ENCODE data around the gene SMYD4.
"Not testable (repeated sequence)": the region's sequence is repeated elsewhere in the genome, so short reads cannot be mapped to it uniquely, and the experiment has no call there.

SMYD4 gene

GRCh38 chr17:1779571-1780131 is 50.1 kb downstream of the SMYD4 start:
- DNase-seq = no peak

- no peak for DNase-seq
Measured at GRCh38 chr17:1776857-1777256, 52.8 kb downstream of the SMYD4 start.

DNA sequence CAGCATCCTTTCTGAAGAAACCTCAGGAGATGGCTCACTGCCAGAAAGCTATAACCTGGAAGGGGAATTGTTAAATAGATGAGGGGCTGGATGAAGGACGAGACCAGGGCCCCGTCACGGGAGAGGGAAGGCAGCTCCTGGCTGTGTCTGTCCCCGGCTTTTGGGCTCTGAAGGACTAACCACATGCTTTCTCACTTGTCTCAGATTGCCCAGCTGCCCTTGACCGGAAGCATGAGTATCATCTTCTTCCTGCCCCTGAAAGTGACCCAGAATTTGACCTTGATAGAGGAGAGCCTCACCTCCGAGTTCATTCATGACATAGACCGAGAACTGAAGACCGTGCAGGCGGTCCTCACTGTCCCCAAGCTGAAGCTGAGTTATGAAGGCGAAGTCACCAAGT is 53.4 kb downstream of the SMYD4 start:
- no peak for DNase-seq

GRCh38 chr17:1774390-1775176 is 55.1 kb downstream of the SMYD4 start:
- DNase-seq = no peak

- no peak for DNase-seq
Measured at GRCh38 chr17:1773696-1774181, 56.0 kb downstream of the SMYD4 start.

- DNase-seq = not testable (repeated sequence)
Measured at GRCh38 chr17:1773000-1773695, 56.6 kb downstream of the SMYD4 start.

DNA sequence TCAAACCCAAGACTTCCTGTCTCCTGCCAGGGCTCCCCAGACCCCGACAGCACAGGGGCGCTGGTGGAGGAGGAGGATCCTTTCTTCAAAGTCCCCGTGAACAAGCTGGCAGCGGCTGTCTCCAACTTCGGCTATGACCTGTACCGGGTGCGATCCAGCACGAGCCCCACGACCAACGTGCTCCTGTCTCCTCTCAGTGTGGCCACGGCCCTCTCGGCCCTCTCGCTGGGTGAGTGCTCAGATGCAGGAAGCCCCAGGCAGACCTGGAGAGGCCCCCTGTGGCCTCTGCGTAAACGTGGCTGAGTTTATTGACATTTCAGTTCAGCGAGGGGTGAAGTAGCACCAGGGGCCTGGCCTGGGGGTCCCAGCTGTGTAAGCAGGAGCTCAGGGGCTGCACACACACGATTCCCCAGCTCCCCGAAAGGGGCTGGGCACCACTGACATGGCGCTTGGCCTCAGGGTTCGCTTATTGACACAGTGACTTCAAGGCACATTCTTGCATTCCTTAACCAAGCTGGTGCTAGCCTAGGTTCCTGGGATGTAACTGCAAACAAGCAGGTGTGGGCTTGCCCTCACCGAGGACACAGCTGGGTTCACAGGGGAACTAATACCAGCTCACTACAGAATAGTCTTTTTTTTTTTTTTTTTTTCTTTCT is 59.8 kb downstream of the SMYD4 start:
- DNase-seq = peak in 1 of 6 experiments; percentile 24

DNA sequence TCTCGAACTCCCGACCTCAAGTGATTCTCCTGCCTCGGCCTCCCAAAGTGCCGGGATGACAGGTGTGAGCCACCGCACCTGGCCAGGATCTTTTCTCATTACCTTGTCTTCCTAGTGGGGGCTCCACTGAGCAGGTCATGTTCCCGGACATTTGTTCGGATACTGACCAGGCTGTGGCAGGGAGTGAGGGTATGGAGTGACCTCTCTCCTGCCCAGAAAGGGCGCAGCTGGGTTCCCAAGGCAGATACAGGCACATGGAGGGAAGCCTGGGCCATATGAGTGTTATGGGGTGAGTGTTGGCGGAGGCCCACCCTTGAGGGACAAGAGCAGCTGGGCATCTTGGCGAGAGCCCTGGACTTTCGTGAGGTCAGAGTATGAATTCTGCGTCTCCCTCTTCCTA is 62.3 kb downstream of the SMYD4 start:
- DNase-seq = no peak

DNA sequence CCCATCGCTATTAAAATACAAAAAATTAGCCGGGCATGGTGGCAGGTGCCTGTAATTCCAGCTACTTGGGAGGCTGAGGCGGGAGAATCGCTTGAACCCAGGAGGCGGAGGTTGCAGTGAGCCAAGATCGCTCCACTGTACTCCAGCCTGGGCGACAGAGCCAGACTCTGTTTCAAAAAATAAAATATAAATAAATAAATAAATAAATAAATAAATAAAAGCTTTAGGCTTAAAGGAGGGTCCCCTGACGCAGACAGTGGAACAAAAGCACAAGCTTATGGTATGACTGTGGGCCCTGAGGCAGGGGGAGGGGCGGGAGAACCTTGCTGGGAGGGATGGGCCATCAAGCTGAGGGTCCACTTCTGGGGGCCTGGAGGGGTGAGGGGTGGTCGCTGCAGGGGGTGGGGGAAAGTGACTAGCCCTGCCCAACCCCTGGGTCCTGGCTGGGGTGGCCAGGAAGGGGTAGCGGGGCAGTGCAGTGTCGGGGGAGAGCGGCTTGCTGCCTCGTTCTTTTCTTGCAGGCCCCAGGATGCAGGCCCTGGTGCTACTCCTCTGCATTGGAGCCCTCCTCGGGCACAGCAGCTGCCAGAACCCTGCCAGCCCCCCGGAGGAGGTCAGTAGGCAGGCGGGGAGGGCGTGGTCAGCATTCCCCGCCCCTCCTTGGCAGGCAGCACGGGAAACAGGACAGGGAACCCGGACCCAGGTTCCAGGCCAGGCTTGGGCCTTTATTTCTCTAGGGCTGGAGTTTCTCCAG is 63.1 kb downstream of the SMYD4 start:
- no peak for DNase-seq

DNA sequence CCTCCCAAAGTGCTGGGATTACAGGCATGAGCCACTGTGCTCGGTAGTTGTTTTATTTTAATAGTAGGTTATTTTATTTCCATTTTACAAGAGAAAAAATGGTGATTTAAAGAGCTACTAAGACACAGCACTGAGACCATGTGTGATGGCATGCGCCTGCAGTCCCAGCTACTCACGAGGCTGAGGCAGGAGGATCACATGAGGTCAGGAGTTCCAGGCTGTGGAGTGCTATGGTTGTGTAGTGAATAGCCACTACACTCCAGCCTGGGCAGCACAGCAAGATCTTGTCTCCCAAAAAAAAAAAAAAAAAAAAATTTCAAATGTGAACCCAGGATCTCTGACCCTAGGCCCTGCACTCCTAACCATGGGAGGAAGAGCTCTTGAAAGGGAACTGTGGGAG is 64.1 kb downstream of the SMYD4 start:
- no peak for DNase-seq

DNA sequence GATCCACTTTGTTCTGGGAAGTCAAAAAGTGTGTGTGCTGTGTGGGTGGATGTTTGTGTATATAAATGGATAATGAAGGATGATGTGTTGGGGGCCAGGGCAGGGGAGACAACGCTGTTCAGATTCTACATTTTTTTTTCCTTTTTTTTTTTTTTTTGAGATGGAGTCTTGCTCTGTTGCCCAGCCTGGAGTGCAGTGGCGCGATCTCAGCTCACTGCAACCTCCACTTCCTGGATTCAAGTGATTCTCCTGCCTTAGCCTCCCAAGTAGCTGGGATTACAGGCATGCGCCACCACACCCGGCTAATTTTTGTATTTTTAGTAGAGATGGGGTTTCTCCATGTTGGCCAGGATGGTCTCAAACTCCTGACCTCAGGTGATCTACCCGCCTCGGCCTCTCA is 65.0 kb downstream of the SMYD4 start:
- not testable (repeated sequence) for DNase-seq

DNA sequence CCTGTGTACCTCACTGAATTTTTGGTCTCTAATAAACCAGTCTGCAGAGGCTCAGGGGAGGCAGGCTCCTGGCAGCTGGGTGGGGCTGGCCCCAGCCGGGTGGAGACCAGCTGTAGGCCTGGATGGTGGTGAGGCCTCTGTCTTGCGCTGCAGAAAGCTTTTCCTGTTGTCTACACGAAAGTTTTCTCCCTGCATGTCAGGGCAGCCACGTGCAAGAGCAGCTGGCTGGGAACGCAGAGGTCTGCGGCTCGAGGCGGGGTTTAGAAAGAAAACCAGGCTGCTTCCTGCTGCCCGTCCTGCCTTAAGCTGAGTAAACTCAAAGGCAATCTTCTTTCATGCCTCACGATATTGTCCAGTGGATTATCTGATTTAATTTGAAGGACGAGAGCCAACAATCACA is 65.4 kb downstream of the SMYD4 start:
- DNase-seq = peak; percentile 11 to 81 (median 58)

DNA sequence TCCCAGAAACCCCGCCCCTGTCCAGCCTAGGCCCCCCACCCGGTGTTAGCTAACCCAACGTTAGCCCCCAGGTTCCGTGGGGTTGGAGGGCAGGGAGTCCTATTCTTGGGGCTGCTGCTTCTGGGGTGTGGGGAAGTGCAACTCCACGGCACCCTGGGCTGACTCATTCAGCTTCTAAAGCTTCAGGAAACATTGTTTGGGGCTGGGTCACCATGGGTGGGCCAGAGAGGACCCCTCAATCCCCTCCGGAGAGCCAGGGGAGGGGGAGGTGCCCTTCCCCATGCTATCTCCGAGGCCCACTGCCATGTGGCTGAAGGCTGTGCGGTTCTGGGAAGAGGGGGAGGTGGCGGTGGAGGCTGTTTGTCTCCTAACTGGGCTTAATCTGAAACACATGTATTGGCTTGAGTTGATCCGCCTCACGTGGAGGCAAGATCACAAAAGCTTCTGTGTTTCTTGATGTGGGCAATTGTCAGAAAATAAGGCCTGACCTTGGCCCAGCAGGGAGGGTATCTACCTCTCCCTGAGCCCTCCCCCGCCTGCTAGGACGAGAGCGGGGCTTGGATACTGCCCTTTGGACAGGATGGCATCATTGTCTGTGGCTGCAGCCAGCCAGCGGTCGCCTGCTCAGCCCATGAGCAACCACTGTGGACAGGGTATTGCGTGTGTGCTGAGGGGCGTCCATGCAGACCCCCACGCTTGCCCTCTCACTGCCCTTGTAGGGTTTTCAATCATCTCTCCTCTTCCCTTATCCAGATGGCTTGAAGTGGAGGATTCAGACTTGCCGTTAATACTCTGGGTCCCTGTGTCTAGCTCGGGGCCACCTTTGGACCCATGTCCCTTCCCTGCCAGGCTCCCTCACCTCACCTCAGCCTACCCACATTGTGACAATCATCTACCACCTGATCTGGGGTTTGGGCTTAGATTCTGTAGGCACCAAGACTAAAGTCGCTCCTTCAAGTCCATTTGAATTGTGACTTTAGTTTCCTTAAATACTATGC is 66.5 kb downstream of the SMYD4 start:
- peak in 1 of 6 experiments; percentile 18 for DNase-seq

DNA sequence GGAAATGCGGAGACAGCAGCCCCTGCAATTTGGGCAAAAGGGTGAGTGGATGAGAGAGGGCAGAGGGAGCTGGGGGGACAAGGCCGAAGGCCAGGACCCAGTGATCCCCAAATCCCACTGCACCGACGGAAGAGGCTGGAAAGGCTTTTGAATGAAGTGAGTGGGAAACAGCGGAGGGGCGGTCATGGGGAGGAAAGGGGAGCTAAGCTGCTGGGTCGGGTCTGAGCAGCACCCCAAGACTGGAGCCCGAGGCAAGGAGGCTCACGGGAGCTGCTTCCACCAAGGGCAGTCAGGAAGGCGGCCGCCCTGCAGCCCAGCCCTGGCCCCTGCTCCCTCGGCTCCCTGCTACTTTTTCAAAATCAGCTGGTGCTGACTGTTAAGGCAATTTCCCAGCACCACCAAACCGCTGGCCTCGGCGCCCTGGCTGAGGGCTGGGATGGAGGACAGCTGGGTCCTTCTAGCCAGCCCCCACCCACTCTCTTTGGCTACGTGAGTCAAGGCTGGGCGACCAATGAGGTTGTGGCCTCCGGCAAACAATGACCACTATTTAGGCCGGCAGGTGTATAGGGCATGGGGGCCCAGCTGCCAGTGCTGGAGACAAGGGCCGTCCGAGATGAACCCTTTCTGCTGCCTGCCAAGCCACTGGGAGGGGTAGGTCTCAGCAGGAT is 67.3 kb downstream of the SMYD4 start:
- DNase-seq = no peak

GRCh38 chr17:1759529-1759928 is 70.2 kb downstream of the SMYD4 start:
- DNase-seq = no peak

- DNase-seq = no peak
Measured at GRCh38 chr17:1758807-1759206, 70.9 kb downstream of the SMYD4 start.

DNA sequence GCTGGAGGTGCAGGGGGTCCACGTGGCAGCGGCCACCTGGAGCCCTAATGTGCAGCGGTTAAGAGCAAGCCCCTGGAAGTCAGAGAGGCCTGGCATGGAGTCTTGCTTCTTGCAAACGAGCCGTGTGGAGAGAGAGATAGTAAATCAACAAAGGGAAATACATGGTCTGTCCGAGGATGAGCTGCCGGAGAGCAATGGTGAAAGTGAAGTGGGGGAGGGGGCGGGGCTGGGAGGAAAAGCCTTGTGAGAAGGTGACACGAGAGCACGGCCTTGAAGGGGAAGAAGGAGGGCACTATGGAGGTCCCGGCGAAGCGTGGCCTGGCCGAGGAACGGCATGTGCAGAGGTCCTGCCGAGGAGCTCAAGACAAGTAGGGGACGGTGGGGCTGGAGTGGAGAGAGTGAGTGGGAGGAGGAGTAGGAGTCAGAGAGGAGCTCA is 73.9 kb downstream of the SMYD4 start:
- no peak for DNase-seq

DNA sequence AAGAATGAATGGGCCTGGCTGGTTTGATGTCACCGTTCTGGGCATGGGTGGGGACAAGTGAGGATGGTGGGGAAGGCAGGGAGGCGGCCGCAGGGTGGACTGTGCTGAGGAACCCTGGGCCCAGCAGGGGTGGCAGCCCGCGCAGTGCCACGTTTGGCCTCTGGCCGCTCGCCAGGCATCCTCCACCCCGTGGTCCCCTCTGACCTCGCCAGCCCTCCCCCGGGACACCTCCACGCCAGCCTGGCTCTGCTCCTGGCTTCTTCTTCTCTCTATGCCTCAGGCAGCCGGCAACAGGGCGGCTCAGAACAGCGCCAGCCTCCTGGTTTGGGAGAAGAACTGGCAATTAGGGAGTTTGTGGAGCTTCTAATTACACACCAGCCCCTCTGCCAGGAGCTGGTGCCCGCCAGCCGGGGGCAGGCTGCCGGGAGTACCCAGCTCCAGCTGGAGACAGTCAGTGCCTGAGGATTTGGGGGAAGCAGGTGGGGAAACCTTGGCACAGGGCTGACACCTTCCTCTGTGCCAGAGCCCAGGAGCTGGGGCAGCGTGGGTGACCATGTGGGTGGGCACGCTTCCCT is 74.4 kb downstream of the SMYD4 start:
- DNase-seq = no peak

DNA sequence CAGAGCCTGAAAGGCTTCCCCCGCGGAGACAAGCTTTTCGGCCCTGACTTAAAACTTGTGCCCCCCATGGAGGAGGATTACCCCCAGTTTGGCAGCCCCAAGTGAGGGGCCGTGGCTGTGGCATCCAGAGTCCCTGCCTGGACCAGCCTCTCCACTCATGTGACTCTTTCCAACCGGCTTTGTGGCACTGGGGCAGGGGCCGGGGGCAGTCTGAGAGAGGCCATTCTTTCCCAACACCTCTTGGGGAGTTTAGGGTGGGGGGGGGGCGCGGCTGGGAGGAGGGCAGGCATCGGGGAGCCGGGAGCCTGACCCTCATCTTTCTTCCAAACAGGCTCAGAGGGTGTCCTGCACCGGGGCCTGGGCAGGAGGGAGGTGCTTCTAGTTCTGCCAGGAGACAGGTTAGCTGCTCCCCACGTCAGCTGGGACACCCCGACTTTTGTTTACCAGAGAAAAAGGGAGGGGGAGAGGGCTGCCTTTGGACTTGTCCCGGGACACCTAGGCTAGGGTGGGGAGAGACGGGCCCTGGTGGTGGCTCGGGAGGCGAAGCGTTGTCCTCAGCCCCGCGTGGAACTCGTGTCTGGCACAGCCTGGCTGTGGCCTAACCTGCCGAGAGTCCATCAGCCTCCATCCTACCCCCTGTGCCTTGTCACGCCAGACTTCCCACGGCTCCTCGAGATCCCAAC is 75.1 kb downstream of the SMYD4 start:
- no peak for DNase-seq
